Activated CD4-positive, alpha-beta T cell treated with anti-CD3 and anti-CD28 coated beads, Interleukin-10, Interleukin-2, amounts not matched to agents 100 ng/mL and 50 ng/mL, durations not matched to agents 16 hours and 8 hours (primary cell): ENCODE measurements around the gene PGK1.
"Not testable (repeated sequence)": the region's sequence is repeated elsewhere in the genome, so short reads cannot be mapped to it uniquely, and the experiment has no call there.

ENCODE experiments used
- DNase-seq: peaks from one replicate; pipeline ENCODE4 v3.0.0-alpha.2; 2020

Gene PGK1

GRCh38 chrX:78116766-78117165, 12.7 kb downstream of the PGK1 start:
- no peak for DNase-seq

- no peak for DNase-seq
Measured at GRCh38 chrX:78118628-78119027, 14.6 kb downstream of the PGK1 start.

- DNase-seq: no peak
Measured at GRCh38 chrX:78119521-78120227, 15.6 kb downstream of the PGK1 start.

GRCh38 chrX:78123190-78123589, 19.1 kb downstream of the PGK1 start:
- peak; percentile 40 for DNase-seq

DNA sequence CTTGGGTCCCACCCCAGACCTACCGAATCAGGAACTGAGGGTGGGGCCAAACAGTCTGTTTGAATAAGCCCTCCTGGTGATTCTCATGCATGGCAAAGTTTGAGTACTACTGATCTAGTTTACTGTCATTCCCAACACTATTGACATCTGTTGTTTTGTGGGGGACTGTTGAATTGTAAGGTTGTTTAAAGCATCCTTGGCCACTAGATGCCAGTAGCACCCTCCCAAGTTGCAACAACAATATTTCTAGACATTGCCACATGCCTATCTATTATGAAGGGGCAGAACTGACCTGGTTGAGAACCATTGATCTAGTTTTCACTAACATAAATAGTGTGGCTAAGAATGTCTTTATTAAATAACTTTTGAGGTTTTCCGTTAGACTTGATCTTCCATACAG, 20.3 kb downstream of the PGK1 start:
- DNase-seq: no peak

DNA sequence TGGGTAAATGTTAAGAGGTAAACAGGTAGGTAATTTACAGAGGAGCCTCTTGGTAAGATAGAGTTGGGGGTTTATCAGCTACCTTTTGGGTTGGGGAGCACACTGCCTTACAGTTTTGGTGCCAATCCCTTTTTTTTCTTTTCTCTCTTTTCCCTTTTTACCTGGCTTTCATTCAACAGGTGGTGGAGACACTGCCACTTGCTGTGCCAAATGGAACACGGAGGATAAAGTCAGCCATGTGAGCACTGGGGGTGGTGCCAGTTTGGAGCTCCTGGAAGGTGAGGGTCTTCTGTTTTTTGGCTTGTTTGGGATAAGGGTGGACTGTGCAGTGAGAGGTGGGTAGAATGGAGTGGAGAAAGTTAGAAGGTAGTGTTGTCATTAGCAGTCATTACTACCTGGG, 21.1 kb downstream of the PGK1 start:
- no peak for DNase-seq

DNA sequence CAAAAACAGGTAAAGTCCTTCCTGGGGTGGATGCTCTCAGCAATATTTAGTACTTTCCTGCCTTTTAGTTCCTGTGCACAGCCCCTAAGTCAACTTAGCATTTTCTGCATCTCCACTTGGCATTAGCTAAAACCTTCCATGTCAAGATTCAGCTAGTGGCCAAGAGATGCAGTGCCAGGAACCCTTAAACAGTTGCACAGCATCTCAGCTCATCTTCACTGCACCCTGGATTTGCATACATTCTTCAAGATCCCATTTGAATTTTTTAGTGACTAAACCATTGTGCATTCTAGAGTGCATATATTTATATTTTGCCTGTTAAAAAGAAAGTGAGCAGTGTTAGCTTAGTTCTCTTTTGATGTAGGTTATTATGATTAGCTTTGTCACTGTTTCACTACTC, 21.7 kb downstream of the PGK1 start:
- not testable (repeated sequence) for DNase-seq

- no peak for DNase-seq
Measured at GRCh38 chrX:78129714-78130113, 25.7 kb downstream of the PGK1 start.

DNA sequence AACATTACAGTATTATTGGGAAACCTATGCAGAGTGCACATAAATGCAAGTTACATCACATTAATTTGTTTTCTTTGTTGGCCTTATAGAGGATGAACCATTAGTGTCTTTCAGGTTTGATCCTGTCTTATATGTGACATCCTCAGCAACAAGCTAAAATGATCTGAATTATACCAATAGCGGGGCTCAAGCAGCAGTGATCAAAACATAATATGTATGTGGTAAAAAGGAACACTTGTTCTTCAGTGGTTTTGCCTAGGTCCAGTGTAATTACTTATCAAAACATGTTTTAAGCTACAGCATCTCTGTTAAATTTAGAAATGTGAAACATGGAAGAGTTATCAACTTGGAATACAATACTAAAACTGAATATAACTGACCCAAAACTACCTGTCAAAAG, 26.3 kb downstream of the PGK1 start:
- no peak for DNase-seq

- DNase-seq: no peak
Measured at GRCh38 chrX:78131117-78131516, 27.1 kb downstream of the PGK1 start.

GRCh38 chrX:78133238-78133960, 29.4 kb downstream of the PGK1 start:
- no peak for DNase-seq

DNA sequence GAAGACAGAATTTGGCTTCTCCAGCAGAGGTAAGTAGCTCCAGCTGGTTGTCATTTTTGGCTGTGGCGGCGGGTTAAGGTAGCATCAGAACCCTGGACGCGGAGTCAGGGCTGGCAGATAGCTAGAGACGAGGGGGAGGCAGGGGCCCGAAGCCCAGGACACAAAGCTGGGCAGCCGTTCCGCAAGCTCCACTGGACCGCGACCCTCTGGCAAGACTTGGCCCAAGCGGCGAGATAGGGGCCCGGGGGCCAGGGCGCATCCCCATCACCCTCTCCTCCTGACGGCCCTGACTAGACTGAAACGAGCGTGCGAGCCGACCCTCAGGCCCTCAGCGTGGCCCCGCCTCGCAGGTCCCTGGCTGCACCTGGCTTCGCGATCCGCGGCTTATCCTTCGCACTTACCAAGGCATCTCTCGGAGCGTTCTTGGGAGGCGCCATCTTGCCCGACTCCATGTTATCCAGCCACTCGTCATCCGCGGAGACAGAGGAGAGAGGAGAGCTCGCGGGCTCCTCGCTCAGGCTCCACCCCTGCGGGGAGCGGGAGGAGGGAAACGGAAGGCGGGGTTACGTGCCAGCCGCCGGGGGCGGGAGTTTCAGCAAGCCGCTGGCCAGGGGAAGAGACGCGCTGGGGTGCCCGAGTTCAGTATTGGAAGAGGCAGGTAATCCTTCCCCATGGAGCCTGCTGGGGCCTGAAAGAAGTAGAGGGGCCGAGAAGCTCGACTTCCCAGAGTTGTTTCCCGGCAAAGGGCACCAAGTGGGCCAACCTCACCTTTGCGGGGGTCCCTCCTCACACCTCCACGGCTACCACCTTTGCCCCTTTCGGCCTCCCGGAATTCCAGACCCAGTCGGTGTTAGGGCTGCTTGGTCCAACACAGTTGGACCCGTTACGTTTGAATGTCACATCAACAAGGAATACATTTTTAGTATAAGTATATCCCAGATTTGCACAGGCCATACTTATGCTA, 35.4 kb downstream of the PGK1 start, which contains the start of gene TAF9B:
Gene TAF9B, minus strand, starts transcription at position 491 of the 964 bp plus-strand sequence. Its CDS starts 39 bp downstream, at position 452.
- DNase-seq: peak; percentile 89

DNA sequence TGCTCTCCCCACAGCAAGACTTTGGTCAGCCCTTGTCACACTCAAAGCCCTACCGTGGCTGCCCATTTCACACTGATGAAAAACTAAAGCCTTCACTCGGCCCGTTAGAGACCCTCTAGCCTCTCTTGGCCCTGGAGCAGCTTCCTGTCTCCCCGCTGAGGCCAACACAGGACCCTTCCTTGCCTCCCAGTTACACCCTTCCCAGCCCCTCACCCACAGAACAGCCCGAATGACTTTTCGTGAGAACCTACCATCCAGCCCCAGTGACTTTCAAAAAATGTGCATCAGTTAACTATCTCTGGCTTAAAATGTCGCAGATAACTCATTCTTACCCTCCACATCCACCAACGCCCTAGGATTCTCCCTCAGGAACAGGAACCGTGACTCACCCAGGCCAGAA, 36.2 kb downstream of the PGK1 start:
- no peak for DNase-seq

GRCh38 chrX:78147002-78147540, 43.0 kb downstream of the PGK1 start:
- DNase-seq: not testable (repeated sequence)

- not testable (repeated sequence) for DNase-seq
Measured at GRCh38 chrX:78157373-78157772, 53.3 kb downstream of the PGK1 start.

- DNase-seq: not testable (repeated sequence)
Measured at GRCh38 chrX:78157846-78158245, 53.8 kb downstream of the PGK1 start.

- not testable (repeated sequence) for DNase-seq
Measured at GRCh38 chrX:78160711-78161110, 56.7 kb downstream of the PGK1 start.

DNA sequence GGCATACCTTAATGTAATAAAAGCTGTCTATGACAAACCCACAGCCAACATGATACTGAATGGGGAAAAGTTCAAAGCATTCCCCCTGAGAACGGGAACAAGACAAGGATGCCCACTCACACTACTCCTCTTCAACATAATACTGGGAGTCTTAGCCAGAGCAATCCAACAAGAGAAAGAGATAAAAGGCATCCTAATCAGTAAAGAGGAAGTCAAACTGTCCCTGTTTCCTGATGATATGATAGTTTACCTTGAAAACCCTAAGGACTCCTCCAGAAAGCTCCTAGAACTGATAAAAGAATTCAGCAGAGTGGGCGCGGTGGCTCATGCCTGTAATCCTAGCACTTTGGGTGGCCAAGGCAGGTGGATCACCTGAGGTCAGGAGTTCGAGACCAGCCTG, 59.1 kb downstream of the PGK1 start:
- DNase-seq: not testable (repeated sequence)

DNA sequence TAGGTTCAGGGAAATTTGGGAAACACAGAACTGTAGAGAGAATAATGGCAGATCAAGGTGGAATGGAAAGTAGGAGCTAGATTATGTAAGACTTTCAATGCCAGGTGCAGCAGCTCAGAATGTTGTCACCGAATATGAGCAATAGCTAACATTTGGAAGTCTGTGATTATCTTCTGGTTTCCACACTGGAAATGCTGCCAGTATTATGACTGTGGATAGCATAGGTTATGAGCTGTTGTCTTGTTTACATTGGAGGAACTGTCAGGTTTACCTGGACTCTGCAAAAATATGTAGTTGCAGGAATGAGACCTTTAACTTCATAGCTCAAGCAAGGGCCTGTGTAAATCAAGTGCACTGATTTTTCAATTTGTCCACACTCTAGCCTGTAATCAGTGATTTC, 61.4 kb downstream of the PGK1 start:
- no peak for DNase-seq

- peak; percentile 9 for DNase-seq
Measured at GRCh38 chrX:78168065-78168464, 64.0 kb downstream of the PGK1 start.
